A549 (cell line): ENCODE measurements around the gene REPS1. TPM values are rescaled to one million over a fixed set of nuclear protein-coding genes. Genes with fewer than 3 reads are reported as not detected.

Experiments used
- ATAC-seq, 2 experiments: fragments of 200-7000 bp in 1 of 2; fragments of >200 bp in 1 of 2; cut with Nextera tagmentation in 1 of 2; cut with Tn5 transposase in 1 of 2; 3 replicates each; pipeline versions ENCODE4 v1.8.0 to v1.9.1; 2018 to 2020; ENCODE audit warnings: mild to moderate bottlenecking in 1 of 2, moderate library complexity in 1 of 2
- CTCF ChIA-PET: fragments of 300-600 bp; sonication (Branson Sonifier 250); formaldehyde crosslinking; extraction: SDS; loops from one replicate; lab custom pipeline; 2021; ENCODE audit warnings: antibody characterized with exemption, inconsistent platforms; lab: Yijun Ruan, JAX
- POLR2A ChIA-PET: fragments of 350-600 bp; formaldehyde crosslinking; extraction: SDS; loops from one replicate; lab custom pipeline; 2021; ENCODE audit warnings: antibody characterized with exemption, inconsistent platforms; lab: Yijun Ruan, JAX
- DNase-seq, 2 experiments: peaks; one replicate each; pipeline versions ENCODE4 v3.0.0 to v3.0.0-alpha.2; 2011 to 2016; ENCODE audit warnings: low read depth in 1 of 2, low spot score in 1 of 2
- FAIRE-seq: peaks from 2 replicates; lab custom pipeline; 2011; peaks lifted over from hg19 to GRCh38; lab: Jason Lieb, UNC
- H3K27ac ChIP-seq, 2 experiments: fragments of >200 bp; sonication (Bioruptor Twin); formaldehyde crosslinking; 3 replicates each; pipeline ENCODE4 v1.5.1; 2016 to 2017
- H3K4me1 ChIP-seq: fragments of >200 bp; sonication (Bioruptor Twin); formaldehyde crosslinking; 3 replicates; pipeline ENCODE4 v1.6.1; 2016
- H3K4me2 ChIP-seq: fragments of >200 bp; sonication (Bioruptor Twin); formaldehyde crosslinking; 3 replicates; pipeline ENCODE4 v1.6.1; 2016
- H3K4me3 ChIP-seq: fragments of >200 bp; sonication (Bioruptor Twin); formaldehyde crosslinking; 3 replicates; pipeline ENCODE4 v1.5.1; 2016
- H3K9me3 ChIP-seq: fragments of >200 bp; sonication (Bioruptor Twin); formaldehyde crosslinking; 3 replicates; pipeline ENCODE4 v1.6.1; 2016
- CBX8 ChIP-seq: fragments of 200-600 bp; sonication (generic); IDR thresholded peaks from 2 replicates; pipeline ENCODE4 v1.6.1; 2016
- CHD2 ChIP-seq: fragments of 150-350 bp; IDR thresholded peaks from 2 replicates; pipeline ENCODE4 v1.6.1; 2014; ENCODE audit warnings: low read length; ENCODE audit not compliant: partially characterized antibody
- E2F6 ChIP-seq: IDR thresholded peaks from 2 replicates; pipeline ENCODE4 v1.6.1; 2012; ENCODE audit warnings: low read depth, borderline replicate concordance
- FOSB ChIP-seq: fragments of 250-450 bp; sonication (Bioruptor Pico); IDR thresholded peaks from 2 replicates; pipeline ENCODE4 v1.5.0; 2020; ENCODE audit warnings: mild to moderate bottlenecking, moderate library complexity
- FOSL2 ChIP-seq, 2 experiments: fragments of 450-650 bp in 1 of 2; fragments of >200 bp in 1 of 2; sonication (Bioruptor Twin) in 1 of 2; formaldehyde crosslinking; IDR thresholded peaks; 2 replicates each; pipeline versions ENCODE4 v1.5.0 to v1.6.1; 2016 to 2020; ENCODE audit warnings: mild to moderate bottlenecking in 1 of 2, moderate library complexity in 1 of 2
- HDAC2 ChIP-seq: fragments of 200-600 bp; sonication (generic); IDR thresholded peaks from 2 replicates; pipeline ENCODE4 v1.6.1; 2016
- HES2 ChIP-seq: fragments of >200 bp; sonication (Bioruptor Twin); formaldehyde crosslinking; IDR thresholded peaks from 2 replicates; pipeline ENCODE4 v1.6.1; 2016
- JUNB ChIP-seq: fragments of >200 bp; sonication (Bioruptor Twin); formaldehyde crosslinking; IDR thresholded peaks from 2 replicates; pipeline ENCODE4 v1.6.1; 2016
- KDM1A ChIP-seq: fragments of 200-600 bp; sonication (generic); IDR thresholded peaks from 2 replicates; pipeline ENCODE4 v1.6.1; 2016; ENCODE audit warnings: low read depth, mild to moderate bottlenecking
- KDM5A ChIP-seq: fragments of 200-600 bp; sonication (generic); IDR thresholded peaks from 2 replicates; pipeline ENCODE4 v1.6.1; 2016; ENCODE audit warnings: antibody characterized with exemption, mild to moderate bottlenecking
- MAFK ChIP-seq: fragments of 450-650 bp; IDR thresholded peaks from 2 replicates; pipeline ENCODE4 v1.6.1; 2014; ENCODE audit not compliant: partially characterized antibody
- MAX ChIP-seq: IDR thresholded peaks from 2 replicates; pipeline ENCODE4 v1.6.1; 2012
- MAZ ChIP-seq: fragments of 150-350 bp; IDR thresholded peaks from 2 replicates; pipeline ENCODE4 v1.6.1; 2014; ENCODE audit warnings: antibody characterized with exemption, low read depth, low read length, borderline replicate concordance
- MYC ChIP-seq: IDR thresholded peaks from 2 replicates; pipeline ENCODE4 v1.6.1; 2012; ENCODE audit warnings: mild to moderate bottlenecking, inconsistent platforms, low read length, improper control_type of control experiment, borderline replicate concordance
- NPAS2 ChIP-seq: fragments of 250-450 bp; sonication (Bioruptor Pico); IDR thresholded peaks from 2 replicates; pipeline ENCODE4 v1.8.0; 2022; ENCODE audit warnings: mild to moderate bottlenecking, moderate library complexity, borderline replicate concordance
- PHF8 ChIP-seq: fragments of 200-600 bp; sonication (generic); IDR thresholded peaks from 2 replicates; pipeline ENCODE4 v1.6.1; 2016; ENCODE audit warnings: low read depth, mild to moderate bottlenecking, antibody characterized with exemption, moderate library complexity, borderline replicate concordance
- POLR2A ChIP-seq: IDR thresholded peaks from 2 replicates; pipeline ENCODE4 v1.6.1; 2012; ENCODE audit warnings: mild to moderate bottlenecking, low read length
- POLR2AphosphoS2 ChIP-seq: conservative IDR thresholded peaks from 2 replicates; pipeline ENCODE4 v1.6.1; 2012; ENCODE audit warnings: low read length, improper control_type of control experiment, inconsistent platforms
- RAD21 ChIP-seq, 2 experiments: fragments of >200 bp in 1 of 2; sonication (Bioruptor Twin) in 1 of 2; formaldehyde crosslinking in 1 of 2; IDR thresholded peaks in 1 of 2; conservative IDR thresholded peaks in 1 of 2; 2 replicates in 1 of 2; 3 replicates in 1 of 2; pipeline ENCODE4 v1.6.1; 2012 to 2018; ENCODE audit warnings: inconsistent platforms in 1 of 2
- REST ChIP-seq: fragments of 200-600 bp; sonication (generic); IDR thresholded peaks from 2 replicates; pipeline ENCODE4 v1.6.1; 2016; ENCODE audit warnings: antibody characterized with exemption, mild to moderate bottlenecking, moderate library complexity
- SMC3 ChIP-seq: fragments of >200 bp; sonication (Bioruptor Twin); formaldehyde crosslinking; IDR thresholded peaks from 3 replicates; pipeline ENCODE4 v1.6.1; 2018; ENCODE audit warnings: inconsistent platforms
- TFCP2L1 ChIP-seq: fragments of 250-450 bp; sonication (Bioruptor Pico); IDR thresholded peaks from 2 replicates; pipeline ENCODE4 v1.5.0; 2021; ENCODE audit warnings: mild to moderate bottlenecking
- USF2 ChIP-seq: fragments of 450-650 bp; IDR thresholded peaks from 2 replicates; pipeline ENCODE4 v1.6.1; 2014; ENCODE audit warnings: antibody characterized with exemption
- ZFP36 ChIP-seq: fragments of 450-650 bp; IDR thresholded peaks from 2 replicates; pipeline ENCODE4 v1.6.1; 2014; ENCODE audit warnings: borderline replicate concordance; ENCODE audit not compliant: partially characterized antibody
- ZSCAN20 ChIP-seq: fragments of 250-450 bp; sonication (Bioruptor Pico); IDR thresholded peaks from 2 replicates; pipeline ENCODE4 v1.8.0; 2022; ENCODE audit warnings: mild to moderate bottlenecking, moderate library complexity
- WGBS: methylation state at CpG from one replicate; pipeline ENCODE4 v1.1.6; 2017; ENCODE audit errors: missing lambda C conversion rate; 5-methylcytosine and 5-hydroxymethylcytosine counted together
- polyA plus RNA-seq, 4 experiments: library from polyadenylated mRNA; depleted of rRNA in 3 of 4; stranded (reverse); fragments of >200 nt; fragmentation: RNase III in 1 of 4; extraction: RNeasy Plus Mini Kit Qiagen cat#74134 plus additional on column Dnase treatment in 1 of 4; gene quantifications; 2 replicates in 3 of 4; 3 replicates in 1 of 4; pipeline ENCODE4 v1.2.3, GENCODE V29; 2011 to 2017
- TF ChIP-seq, protein P1 (sequence below): fragments of 250-450 bp; sonication (Bioruptor Pico); IDR thresholded peaks from 2 replicates; pipeline ENCODE4 v1.5.0; 2020; ENCODE audit warnings: low read depth, mild to moderate bottlenecking, moderate library complexity
- TF ChIP-seq, protein P2 (sequence below): fragments of >200 bp; sonication (Bioruptor Twin); formaldehyde crosslinking; IDR thresholded peaks from 3 replicates; pipeline ENCODE4 v1.6.1; 2016
- TF ChIP-seq, protein P3 (sequence below): IDR thresholded peaks from 2 replicates; pipeline ENCODE4 v1.6.1; 2012

REPS1 gene
- polyA plus RNA-seq, 2 of the 4 experiments (the other 2 are of a cell fraction) = 16.3 to 36.4 TPM

- no peak for DNase-seq
- H3K4me1 ChIP-seq = peaks cover 20% of the 10 kb centered on the region
- H3K4me2 ChIP-seq = no peak overlapping the region
- no peak for TF ChIP-seq ZFP36
- no peak for TF ChIP-seq HES2
- TF ChIP-seq SMC3 = no peak
- no peak for TF ChIP-seq FOSL2 (IDR thresholded peaks at IDR 0.05)
- TF ChIP-seq FOSL2 (CRISPR knock-in tag; IDR thresholded peaks at IDR 0.05) = no peak
- TF ChIP-seq FOSB (CRISPR knock-in tag) = no peak
- no peak for TF ChIP-seq CBX8
- no peak for TF ChIP-seq KDM5A
- TF ChIP-seq HDAC2 = no peak
- TF ChIP-seq, protein P1, sequence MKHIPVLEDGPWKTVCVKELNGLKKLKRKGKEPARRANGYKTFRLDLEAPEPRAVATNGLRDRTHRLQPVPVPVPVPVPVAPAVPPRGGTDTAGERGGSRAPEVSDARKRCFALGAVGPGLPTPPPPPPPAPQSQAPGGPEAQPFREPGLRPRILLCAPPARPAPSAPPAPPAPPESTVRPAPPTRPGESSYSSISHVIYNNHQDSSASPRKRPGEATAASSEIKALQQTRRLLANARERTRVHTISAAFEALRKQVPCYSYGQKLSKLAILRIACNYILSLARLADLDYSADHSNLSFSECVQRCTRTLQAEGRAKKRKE (CRISPR knock-in tag) = no peak
- no peak for TF ChIP-seq TFCP2L1 (CRISPR knock-in tag)
- TF ChIP-seq KDM1A = no peak
- no peak for TF ChIP-seq POLR2AphosphoS2
- TF ChIP-seq MAFK = no peak
- TF ChIP-seq POLR2A = no peak
- no peak for TF ChIP-seq RAD21 (conservative IDR thresholded peaks at IDR 0.05 in 1 of 2, IDR thresholded peaks at IDR 0.05 in 1 of 2)
- no peak for TF ChIP-seq USF2
- no peak for TF ChIP-seq PHF8
- no peak for TF ChIP-seq MAZ
- TF ChIP-seq REST = no peak
- no peak for TF ChIP-seq NPAS2 (CRISPR knock-in tag)
- ChIA-PET CTCF (no interaction called here), POLR2A (no interaction called here)
- no peak for ATAC-seq
- no peaks in the 10 kb centered on the region for H3K9me3 ChIP-seq
- 89% methylated on average over 1 of the region's 1 CpG for WGBS
- no peak for FAIRE-seq
- no peak overlapping the region for H3K27ac ChIP-seq
- no peak overlapping the region for H3K4me3 ChIP-seq
These were observed 10.3 kb downstream of the REPS1 start for GRCh38 chr6:138977646-138978167.

DNA sequence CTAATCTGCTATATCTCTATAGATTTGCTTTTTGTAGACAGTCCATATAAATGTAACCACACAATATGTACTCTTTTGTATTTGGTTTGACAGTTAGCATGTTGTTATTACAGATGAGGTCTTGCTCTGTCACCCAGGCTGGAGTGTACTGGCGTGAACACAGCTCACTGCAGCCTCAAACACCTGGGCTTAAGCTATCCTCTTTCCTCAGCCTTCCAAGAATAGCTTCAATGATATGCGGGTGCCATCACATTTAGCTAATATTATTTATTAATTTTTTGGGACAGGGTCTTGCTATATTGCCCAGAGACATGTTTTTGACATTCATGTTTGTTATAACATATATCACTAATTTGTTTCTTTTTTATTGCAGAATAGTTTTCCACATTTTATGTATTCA, 10.8 kb downstream of the REPS1 start:
- Histone ChIP-seq H3K4me1 (peaks cover 24% of the 10 kb centered on the region), H3K4me3 (no peak overlapping the region), H3K9me3 (no peaks in the 10 kb centered on the region), H3K27ac (no peak overlapping the region), H3K4me2 (no peak overlapping the region)
- 89% methylated on average over 2 of the region's 2 CpGs for WGBS
- ChIA-PET POLR2A (no interaction called here), CTCF (interaction anchor here (3.0 kb wide), 1 partner anchor 11 kb away, joined by 15 read pairs; the partner anchor contains the start of gene REPS1)
- DNase-seq (no peak), ATAC-seq (no peak), FAIRE-seq (no peak)
- TF ChIP-seq ZSCAN20 (CRISPR knock-in tag) = no peak
- TF ChIP-seq, protein P2, sequence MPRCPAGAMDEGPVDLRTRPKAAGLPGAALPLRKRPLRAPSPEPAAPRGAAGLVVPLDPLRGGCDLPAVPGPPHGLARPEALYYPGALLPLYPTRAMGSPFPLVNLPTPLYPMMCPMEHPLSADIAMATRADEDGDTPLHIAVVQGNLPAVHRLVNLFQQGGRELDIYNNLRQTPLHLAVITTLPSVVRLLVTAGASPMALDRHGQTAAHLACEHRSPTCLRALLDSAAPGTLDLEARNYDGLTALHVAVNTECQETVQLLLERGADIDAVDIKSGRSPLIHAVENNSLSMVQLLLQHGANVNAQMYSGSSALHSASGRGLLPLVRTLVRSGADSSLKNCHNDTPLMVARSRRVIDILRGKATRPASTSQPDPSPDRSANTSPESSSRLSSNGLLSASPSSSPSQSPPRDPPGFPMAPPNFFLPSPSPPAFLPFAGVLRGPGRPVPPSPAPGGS = no peak
- no peak for TF ChIP-seq MAX
- no peak for TF ChIP-seq KDM1A
- no peak for TF ChIP-seq MAZ
- no peak for TF ChIP-seq E2F6
- TF ChIP-seq POLR2AphosphoS2 = no peak
- no peak for TF ChIP-seq MYC
- TF ChIP-seq PHF8 = no peak
- no peak for TF ChIP-seq CHD2
- no peak for TF ChIP-seq JUNB
- TF ChIP-seq, protein P3, sequence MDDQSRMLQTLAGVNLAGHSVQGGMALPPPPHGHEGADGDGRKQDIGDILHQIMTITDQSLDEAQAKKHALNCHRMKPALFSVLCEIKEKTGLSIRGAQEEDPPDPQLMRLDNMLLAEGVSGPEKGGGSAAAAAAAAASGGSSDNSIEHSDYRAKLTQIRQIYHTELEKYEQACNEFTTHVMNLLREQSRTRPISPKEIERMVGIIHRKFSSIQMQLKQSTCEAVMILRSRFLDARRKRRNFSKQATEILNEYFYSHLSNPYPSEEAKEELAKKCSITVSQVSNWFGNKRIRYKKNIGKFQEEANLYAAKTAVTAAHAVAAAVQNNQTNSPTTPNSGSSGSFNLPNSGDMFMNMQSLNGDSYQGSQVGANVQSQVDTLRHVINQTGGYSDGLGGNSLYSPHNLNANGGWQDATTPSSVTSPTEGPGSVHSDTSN = no peak
- TF ChIP-seq POLR2A = no peak
- TF ChIP-seq, protein P1 (CRISPR knock-in tag) = no peak
